A172 (cell line): Measurements from ENCODE around the gene ADGRB3. TPM values are rescaled to one million over a fixed set of nuclear protein-coding genes. Genes with fewer than 3 reads are reported as not detected.

ENCODE experiments used
- DNase-seq: peaks from one replicate; pipeline ENCODE4 v3.0.0-alpha.2; 2015; ENCODE audit warnings: low spot score
- total RNA-seq: library from RNA; depleted of rRNA; stranded (reverse); fragments of >200 nt; shearing (Covaris generic); gene quantifications from 2 replicates; pipeline ENCODE4 v1.2.3, GENCODE V29; 2014

The ADGRB3 gene
- total RNA-seq, 1 experiment from 2014 or later, result not detected

GRCh38 chr6:69331886-69332285 lies 696.8 kb downstream of the ADGRB3 start:
- no peak for DNase-seq

- no peak for DNase-seq
Measured at GRCh38 chr6:69337311-69337710, 702.2 kb downstream of the ADGRB3 start.

DNA sequence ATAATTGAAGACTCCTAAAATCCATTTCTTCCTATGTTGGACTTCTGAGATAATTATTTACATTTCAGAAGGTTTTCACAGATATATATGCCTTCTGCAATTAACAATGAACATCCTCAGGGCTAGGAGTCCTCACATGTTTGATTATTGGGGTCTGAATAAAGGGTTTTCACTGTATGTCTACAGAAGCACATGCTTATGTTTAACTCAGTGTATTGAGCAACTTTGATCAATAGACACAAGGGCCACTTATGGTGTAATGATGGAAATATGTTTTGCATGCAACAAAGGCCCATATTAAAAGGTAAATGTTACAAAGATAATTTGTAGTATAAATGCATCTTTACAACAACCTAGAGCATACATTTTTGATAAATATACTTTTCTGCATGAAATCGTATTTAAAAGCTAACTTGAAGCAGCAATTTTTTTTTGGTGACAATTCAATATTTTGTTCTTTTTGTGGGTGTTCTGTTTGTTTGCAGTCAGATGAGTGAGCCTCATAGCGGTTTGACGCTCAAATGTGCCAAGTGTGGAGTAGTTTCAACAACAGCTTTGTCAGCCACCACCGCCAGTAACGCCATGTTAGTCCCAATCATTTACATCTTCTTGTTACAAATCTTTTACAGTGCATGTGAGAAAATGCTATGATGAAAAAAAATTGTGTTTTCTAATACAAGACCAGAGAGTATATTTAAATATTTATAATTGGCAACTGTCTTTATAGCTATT lies 703.5 kb downstream of the ADGRB3 start:
- no peak for DNase-seq

GRCh38 chr6:69339163-69339550 lies 704.1 kb downstream of the ADGRB3 start:
- DNase-seq, result no peak

DNA sequence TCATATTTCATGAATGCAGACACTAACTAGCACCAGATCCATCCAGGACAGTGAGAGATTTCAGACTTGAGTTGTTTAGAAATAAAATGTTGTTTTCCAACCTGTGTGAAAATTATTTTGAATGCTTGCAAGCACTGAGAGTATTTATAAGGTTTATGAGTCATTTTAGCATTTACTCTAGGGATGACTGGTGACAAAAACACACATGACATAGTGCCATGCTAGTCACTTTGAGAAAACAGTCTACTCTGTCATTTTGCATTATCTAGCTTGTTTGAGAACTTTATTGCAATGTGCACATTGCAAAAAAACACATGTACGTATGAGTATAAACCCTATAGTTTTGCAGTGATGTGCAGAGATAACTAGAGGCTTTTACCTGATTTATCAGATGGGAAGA lies 705.1 kb downstream of the ADGRB3 start:
- no peak for DNase-seq

DNA sequence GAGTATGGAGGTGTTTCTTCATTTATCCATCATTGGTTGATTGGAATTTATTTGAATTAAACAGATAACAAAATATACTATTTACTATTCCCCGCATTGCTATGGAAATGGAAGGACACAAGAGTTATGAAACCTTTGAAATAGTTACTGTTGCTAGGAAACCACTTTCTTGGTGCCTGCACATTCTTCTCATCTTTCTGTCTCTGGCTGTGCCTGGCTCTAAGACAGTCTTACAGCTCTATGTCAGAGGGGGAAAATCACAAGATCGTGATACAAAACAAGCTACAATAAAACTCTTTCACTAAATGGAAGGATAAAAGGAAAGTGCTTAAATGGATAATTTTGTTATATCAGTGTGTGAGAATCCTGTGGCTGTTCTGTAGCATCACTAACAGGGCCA lies 708.8 kb downstream of the ADGRB3 start:
- DNase-seq, result no peak

- no peak for DNase-seq
Measured at GRCh38 chr6:69349771-69350170, 714.7 kb downstream of the ADGRB3 start.

- DNase-seq, result no peak
Measured at GRCh38 chr6:69362209-69362608, 727.1 kb downstream of the ADGRB3 start.

GRCh38 chr6:69366831-69367230 lies 731.7 kb downstream of the ADGRB3 start:
- no peak for DNase-seq

DNA sequence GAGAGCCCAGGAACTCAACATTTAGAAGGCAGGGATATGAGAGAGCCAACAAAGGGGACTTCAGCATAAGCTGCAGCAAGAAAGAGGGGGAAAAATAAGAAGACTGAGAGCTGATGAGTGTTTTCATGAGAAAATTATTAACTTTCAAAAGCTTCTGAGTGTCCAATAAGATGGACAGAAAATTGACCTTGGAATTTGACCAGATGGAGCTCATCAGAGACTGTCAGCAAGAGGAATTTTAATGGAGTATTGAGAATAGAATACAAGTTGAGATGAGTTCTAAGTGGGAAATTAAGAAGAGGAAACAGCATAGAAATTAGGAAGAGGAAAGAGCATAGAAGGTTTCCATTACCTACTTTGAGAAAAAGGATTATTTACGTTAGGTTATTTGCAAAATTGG lies 733.5 kb downstream of the ADGRB3 start:
- no peak for DNase-seq

GRCh38 chr6:69370763-69371162 lies 735.7 kb downstream of the ADGRB3 start:
- DNase-seq, result no peak

DNA sequence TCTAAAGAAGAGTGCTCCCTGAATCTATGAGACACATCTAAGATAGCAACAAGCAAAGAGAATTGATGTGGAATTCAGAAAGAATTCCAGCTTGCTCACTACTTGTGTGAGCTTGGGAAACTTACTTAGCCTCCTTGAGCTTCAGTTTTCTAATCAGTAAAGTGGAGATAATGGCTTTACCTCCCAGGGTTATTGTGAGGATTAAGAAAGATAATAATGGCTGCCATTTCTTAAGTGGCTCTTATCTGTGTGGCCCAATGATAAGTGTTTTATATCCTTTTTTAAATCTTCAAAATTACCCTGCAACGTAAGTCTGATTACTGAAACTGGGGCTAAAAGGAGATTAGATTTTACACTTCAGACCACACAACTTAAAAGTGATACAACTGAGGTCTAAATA lies 743.2 kb downstream of the ADGRB3 start:
- DNase-seq, result no peak

DNA sequence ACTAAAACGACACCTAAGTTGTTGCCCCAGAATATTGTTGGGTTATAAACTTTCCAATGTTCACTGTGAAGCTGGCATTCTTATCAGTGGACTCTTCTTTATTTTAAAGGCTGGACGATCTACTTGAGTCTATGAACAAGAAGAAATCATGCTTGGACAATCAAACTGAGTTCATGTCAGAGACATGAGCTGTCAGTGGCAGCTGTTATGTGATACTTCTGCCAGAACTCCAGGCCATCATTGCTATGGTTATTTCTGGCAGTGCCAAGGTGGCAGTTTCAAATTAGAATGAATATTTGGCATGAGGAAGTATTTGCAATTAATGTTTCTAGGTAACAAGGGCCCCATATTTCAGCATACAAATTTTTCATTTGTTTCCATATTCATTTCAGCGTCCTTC lies 744.4 kb downstream of the ADGRB3 start:
- no peak for DNase-seq

DNA sequence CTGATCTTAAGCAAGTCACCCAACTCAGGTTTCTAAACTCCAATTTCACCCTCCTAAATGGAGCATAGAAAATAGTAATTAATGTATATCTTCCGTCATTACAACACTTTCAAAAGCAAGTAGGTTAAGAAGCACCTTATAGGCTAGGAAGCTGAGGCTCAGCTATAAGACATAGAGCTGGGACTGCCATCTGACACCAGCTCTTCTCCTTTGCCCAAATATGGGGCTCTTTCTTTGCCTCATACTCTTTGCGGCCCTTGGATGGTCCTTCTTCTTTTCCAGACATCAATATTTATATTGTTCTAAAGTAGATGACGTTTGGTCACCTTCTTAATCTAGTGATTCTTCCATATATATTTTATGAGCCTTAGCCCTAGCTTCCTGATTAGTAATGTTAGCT lies 748.5 kb downstream of the ADGRB3 start:
- no peak for DNase-seq

DNA sequence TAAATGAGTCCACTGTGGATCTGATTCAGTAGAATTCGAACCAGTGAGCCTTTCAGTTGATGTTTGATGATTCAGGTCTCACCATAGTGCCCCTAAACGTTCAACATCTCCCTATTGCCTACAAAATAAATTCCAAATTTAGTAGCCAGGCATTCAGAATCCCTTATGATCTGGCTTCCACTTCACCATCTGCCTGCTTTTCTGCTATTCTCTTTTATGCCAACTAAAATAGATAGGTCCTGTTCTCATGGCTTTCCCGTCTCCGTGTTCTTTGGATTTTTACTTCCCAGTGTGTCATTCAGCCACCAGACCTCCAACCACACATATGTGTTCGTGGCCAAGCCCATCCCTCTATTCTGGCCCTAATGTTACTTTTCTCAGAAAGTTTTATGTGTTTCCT lies 751.3 kb downstream of the ADGRB3 start:
- no peak for DNase-seq

- no peak for DNase-seq
Measured at GRCh38 chr6:69390125-69390524, 755.0 kb downstream of the ADGRB3 start.

- no peak for DNase-seq
Measured at GRCh38 chr6:69391106-69391505, 756.0 kb downstream of the ADGRB3 start.

GRCh38 chr6:69392745-69393144 lies 757.7 kb downstream of the ADGRB3 start:
- DNase-seq, result no peak

GRCh38 chr6:69398311-69398710 lies 763.2 kb downstream of the ADGRB3 start:
- DNase-seq, result no peak

DNA sequence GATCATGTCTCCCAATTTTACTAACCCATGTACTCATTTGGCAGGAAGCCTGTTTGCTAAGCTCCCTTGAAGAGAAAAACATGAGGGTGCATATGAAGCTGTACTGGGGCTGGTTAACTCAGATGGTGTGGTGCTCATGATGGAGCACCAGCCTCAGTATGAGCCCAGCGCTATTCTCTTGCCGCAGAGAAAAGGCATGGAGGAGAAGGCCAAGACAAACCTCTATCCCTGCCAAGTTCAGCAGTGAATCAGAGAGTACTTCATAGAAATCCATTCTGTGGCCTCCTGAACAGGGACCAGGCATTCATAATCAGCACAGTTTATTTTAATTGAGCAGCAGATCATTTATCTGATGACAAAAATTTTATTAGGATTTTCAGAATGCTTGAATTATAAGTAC lies 763.6 kb downstream of the ADGRB3 start:
- no peak for DNase-seq

DNA sequence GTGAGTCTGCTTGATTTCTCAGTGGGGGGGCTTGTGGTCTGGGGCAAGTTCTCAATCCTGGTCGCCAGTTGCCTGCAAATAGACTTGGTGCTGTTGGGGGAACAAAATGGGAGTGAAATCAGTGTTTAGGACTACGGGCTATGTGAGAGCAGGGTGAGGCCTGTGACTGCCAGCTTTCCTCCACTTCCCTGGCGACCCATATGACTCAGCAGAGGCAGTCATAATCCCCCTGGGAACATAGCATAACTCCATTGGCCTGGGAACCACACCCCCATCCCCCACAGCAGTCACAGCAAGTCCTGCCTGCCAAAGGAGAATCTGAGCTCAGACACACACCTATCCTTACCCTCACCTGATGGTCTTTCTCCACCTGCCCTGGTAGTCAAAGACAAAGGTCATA lies 773.8 kb downstream of the ADGRB3 start:
- no peak for DNase-seq

- peak; percentile 1 for DNase-seq
Measured at GRCh38 chr6:69416776-69417175, 781.7 kb downstream of the ADGRB3 start.

DNA sequence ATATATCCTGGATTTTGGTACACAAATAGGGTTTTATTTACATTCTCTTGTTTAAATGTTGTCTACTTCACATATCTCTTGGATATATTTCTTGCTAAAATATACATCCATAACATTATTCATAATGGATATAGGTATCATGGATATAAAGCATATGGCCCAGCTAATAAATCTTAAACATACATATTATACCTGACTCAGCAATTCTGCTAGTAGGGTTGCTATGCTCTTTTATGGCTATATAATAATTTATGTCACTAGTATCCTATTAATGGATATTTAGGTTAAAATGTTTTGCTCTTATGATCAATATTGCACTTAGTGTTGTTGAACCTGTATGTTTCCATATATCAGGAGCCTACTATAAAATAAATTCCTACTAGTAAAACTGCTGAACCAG lies 786.2 kb downstream of the ADGRB3 start:
- DNase-seq, result no peak

DNA sequence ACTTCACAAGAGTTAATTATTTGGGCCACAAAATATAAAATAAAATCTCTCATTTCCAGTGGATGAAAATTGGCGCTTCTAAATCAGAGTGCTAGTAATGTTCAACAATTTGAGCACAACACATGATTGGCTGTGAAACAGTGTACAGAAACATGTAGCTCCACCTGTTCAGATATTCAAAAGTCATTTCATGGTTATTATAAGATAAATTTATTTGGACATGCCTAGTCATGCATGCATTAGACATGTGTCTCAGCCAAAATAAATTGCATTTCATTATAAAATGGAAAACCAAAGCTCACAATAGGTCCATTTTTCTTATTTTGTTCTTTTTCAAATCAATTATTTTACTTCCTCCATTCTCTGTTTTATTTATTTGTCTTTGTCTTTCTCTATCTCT lies 786.9 kb downstream of the ADGRB3 start:
- no peak for DNase-seq
